ENCODE measurements around the gene C17orf67. TPM values are rescaled to one million over a fixed set of nuclear protein-coding genes. Genes with fewer than 3 reads are reported as not detected.

Gene C17orf67
- total and polyA plus RNA-seq, 9 of the 15 experiments (the other 6 are each of a cell fraction or from before 2014, with no cell fraction given): 0.07 to 1.7 (median 0.59) TPM

DNA sequence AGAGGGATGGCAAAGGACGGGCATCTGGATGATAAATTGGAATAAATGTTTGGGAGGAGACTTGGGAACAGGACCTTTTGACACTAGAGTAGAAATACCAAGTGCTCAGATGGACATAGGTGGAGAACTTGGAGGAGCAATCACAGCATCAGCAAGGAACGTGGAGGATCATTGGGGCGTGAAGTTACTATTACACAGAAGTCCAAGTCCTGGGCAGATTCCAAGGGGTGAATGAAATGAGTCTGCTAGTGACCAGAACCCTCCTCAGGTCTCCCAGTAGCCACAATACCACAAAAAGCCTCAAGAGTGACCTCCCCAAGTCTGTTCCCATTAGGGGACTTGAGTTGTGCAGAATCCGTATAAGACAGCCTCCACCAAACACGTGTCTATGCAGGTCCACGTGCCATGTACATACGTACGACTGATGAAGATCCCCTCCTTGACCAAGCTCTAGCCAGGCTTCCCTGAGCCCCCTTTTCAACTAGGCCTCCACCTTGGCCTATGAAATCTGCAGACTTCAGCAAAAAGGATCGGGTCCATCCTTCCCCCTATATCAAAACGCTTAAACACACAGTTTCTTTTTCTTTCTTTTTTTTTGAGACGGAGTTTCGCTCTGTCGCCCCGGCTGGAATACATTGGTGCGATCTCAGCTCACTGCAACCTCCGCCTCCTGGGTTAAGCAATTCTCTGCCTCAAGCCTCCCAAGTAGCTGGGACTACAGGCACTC is 2.2 kb downstream of the C17orf67 start:
- Histone ChIP-seq H3K79me2 (ENCODE audit: control insufficient read depth, insufficient read depth, low read length) (peaks cover 33% of the 10 kb centered on the region; the same call in 2 of the 3 replicates), H3K4me1 (replicated peaks in 1 of 2; ENCODE audit: control insufficient read depth in 2 of 2, insufficient read depth in 2 of 2, low read length in 2 of 2) (peaks cover 13 to 24% of the 10 kb centered on the region in 2 experiments; a peak in 4 of 5 replicates), H2AFZ (ENCODE audit: low read depth, low read length) (no peak overlapping the region), H3K9ac (ENCODE audit: insufficient read depth in 1 of 2, low read depth in 2 of 2, low read length in 2 of 2) (no peak overlapping the region), H3K36me3 (ENCODE audit: control insufficient read depth, insufficient read depth, low read length) (peaks cover 13% of the 10 kb centered on the region; the same call in 2 of the 3 replicates), H3K4me3 (no peak overlapping the region), H4K20me1 (replicated peaks; ENCODE audit: control insufficient read depth, insufficient read depth, low read length) (no peaks in the 10 kb centered on the region; the same call in 1 of the 2 replicates), H3K9me3 (replicated peaks; ENCODE audit: control insufficient read depth, insufficient read depth, low read depth, low read length) (no peaks in the 10 kb centered on the region), H3K27ac (ENCODE audit: extremely low read depth, low read depth, low read length) (no peak overlapping the region), H3K4me2 (ENCODE audit: insufficient read depth, low read length) (no peak overlapping the region), H3K27me3 (ENCODE audit: control insufficient read depth in 2 of 2, insufficient read depth in 2 of 2, low read length in 2 of 2) (no peaks in the 10 kb centered on the region), H3K9me1 (ENCODE audit: control insufficient read depth, insufficient read depth, low read length) (no peaks in the 10 kb centered on the region)
- ChIA-PET POLR2A (interaction anchor here (0.7 kb wide), 1 partner anchor 196 kb away, joined by 3 read pairs; no protein-coding TSS in a partner anchor), CTCF (ENCODE audit: low intra/inter-chr PET ratio) (no interaction called here)
- TF ChIP-seq MAFF (IDR thresholded peaks at IDR 0.05; ENCODE audit: low read length) (0 out of 2 replicates have a peak, but pooled peaks have one; percentile 10), ZNF316 (IDR thresholded peaks at IDR 0.05) (peak; percentile 57), TRIM28 (IDR thresholded peaks at IDR 0.05) (no peak), ATF1 (CRISPR knock-in tag; IDR thresholded peaks at IDR 0.05) (no peak), ATF1 (tag; IDR thresholded peaks at IDR 0.05) (no peak), C11orf30 (IDR thresholded peaks at IDR 0.05; ENCODE audit: low read depth) (peak; percentile 46; the same call in 1 of the 2 replicates), SMARCB1 (IDR thresholded peaks at IDR 0.05; ENCODE audit: insufficient read length, low read depth) (no peak)
- TF ChIP-seq, protein P1, sequence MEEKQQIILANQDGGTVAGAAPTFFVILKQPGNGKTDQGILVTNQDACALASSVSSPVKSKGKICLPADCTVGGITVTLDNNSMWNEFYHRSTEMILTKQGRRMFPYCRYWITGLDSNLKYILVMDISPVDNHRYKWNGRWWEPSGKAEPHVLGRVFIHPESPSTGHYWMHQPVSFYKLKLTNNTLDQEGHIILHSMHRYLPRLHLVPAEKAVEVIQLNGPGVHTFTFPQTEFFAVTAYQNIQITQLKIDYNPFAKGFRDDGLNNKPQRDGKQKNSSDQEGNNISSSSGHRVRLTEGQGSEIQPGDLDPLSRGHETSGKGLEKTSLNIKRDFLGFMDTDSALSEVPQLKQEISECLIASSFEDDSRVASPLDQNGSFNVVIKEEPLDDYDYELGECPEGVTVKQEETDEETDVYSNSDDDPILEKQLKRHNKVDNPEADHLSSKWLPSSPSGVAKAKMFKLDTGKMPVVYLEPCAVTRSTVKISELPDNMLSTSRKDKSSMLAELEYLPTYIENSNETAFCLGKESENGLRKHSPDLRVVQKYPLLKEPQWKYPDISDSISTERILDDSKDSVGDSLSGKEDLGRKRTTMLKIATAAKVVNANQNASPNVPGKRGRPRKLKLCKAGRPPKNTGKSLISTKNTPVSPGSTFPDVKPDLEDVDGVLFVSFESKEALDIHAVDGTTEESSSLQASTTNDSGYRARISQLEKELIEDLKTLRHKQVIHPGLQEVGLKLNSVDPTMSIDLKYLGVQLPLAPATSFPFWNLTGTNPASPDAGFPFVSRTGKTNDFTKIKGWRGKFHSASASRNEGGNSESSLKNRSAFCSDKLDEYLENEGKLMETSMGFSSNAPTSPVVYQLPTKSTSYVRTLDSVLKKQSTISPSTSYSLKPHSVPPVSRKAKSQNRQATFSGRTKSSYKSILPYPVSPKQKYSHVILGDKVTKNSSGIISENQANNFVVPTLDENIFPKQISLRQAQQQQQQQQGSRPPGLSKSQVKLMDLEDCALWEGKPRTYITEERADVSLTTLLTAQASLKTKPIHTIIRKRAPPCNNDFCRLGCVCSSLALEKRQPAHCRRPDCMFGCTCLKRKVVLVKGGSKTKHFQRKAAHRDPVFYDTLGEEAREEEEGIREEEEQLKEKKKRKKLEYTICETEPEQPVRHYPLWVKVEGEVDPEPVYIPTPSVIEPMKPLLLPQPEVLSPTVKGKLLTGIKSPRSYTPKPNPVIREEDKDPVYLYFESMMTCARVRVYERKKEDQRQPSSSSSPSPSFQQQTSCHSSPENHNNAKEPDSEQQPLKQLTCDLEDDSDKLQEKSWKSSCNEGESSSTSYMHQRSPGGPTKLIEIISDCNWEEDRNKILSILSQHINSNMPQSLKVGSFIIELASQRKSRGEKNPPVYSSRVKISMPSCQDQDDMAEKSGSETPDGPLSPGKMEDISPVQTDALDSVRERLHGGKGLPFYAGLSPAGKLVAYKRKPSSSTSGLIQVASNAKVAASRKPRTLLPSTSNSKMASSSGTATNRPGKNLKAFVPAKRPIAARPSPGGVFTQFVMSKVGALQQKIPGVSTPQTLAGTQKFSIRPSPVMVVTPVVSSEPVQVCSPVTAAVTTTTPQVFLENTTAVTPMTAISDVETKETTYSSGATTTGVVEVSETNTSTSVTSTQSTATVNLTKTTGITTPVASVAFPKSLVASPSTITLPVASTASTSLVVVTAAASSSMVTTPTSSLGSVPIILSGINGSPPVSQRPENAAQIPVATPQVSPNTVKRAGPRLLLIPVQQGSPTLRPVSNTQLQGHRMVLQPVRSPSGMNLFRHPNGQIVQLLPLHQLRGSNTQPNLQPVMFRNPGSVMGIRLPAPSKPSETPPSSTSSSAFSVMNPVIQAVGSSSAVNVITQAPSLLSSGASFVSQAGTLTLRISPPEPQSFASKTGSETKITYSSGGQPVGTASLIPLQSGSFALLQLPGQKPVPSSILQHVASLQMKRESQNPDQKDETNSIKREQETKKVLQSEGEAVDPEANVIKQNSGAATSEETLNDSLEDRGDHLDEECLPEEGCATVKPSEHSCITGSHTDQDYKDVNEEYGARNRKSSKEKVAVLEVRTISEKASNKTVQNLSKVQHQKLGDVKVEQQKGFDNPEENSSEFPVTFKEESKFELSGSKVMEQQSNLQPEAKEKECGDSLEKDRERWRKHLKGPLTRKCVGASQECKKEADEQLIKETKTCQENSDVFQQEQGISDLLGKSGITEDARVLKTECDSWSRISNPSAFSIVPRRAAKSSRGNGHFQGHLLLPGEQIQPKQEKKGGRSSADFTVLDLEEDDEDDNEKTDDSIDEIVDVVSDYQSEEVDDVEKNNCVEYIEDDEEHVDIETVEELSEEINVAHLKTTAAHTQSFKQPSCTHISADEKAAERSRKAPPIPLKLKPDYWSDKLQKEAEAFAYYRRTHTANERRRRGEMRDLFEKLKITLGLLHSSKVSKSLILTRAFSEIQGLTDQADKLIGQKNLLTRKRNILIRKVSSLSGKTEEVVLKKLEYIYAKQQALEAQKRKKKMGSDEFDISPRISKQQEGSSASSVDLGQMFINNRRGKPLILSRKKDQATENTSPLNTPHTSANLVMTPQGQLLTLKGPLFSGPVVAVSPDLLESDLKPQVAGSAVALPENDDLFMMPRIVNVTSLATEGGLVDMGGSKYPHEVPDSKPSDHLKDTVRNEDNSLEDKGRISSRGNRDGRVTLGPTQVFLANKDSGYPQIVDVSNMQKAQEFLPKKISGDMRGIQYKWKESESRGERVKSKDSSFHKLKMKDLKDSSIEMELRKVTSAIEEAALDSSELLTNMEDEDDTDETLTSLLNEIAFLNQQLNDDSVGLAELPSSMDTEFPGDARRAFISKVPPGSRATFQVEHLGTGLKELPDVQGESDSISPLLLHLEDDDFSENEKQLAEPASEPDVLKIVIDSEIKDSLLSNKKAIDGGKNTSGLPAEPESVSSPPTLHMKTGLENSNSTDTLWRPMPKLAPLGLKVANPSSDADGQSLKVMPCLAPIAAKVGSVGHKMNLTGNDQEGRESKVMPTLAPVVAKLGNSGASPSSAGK (IDR thresholded peaks at IDR 0.05): no peak
- BruUV-seq (replicated peaks): no TSS peak
- intact Hi-C loops (cut with micrococcal nuclease): loop anchor here (5.0 kb wide), 1 partner anchor 81 kb away; the partner anchor contains the start of gene TRIM25
- DNase-seq (ENCODE audit: extremely low read depth in 1 of 4, low spot score in 3 of 4): no peak
- FAIRE-seq: no peak
- WGBS (ENCODE audit: insufficient coverage, low coverage, missing lambda C conversion rate): 86% methylated on average over 15 of the region's 16 CpGs
- no peak for ATAC-seq
- in situ Hi-C loops (cut with MboI): no loop called here

All from K562 (cell line).